GM21737 (cell line): ENCODE data around the gene ADGRL3.
"Not testable (repeated sequence)": the region's sequence is repeated elsewhere in the genome, so short reads cannot be mapped to it uniquely, and the experiment has no call there.

Experiments
- ATAC-seq: cut with Tn5 transposase; IDR thresholded peaks from one replicate; pipeline ENCODE4 v1.9.1; 2021; ENCODE audit warnings: mild to moderate bottlenecking, moderate library complexity; ENCODE audit not compliant: unreplicated experiment

ADGRL3 gene

DNA sequence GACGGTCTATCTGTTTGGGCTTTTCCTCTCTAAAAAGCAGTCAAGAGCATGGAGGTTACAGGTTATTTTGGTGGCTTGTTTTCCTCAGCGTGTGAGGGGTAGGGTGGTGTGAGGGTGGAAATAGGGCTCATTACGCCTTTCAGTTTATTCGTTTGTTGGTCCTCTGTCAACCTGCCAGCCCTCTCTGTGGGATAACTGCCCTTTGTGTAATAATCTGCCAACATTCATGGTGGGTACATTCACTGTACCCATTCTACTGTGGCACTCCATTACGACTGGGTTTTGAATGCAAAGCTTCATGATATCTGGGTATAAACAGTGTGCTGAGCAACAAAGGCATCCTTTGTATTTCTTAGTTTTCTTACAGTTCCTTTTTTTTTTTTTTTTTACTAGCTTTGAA is 136.4 kb downstream of the ADGRL3 start:
- no peak for ATAC-seq

GRCh38 chr4:61336916-61337315 is 136.8 kb downstream of the ADGRL3 start:
- no peak for ATAC-seq

DNA sequence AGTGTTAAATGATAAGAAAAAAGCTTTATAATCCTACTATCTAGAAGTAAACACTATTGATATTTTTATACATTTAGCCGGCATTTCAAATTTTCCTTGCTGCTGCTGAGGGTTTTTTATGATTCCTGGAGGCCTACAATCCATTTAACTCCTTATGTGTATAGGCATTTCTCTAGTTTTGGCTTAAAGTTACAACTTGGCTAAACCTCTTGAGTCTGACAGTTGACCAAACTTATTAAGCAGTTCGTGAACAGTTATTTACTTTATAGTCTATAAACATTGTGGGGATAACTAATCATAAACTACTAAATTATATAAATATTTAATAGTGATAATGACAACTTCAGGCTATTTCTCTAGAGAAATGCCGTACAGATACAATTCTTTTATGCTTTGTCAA is 141.9 kb downstream of the ADGRL3 start:
- ATAC-seq: no peak

DNA sequence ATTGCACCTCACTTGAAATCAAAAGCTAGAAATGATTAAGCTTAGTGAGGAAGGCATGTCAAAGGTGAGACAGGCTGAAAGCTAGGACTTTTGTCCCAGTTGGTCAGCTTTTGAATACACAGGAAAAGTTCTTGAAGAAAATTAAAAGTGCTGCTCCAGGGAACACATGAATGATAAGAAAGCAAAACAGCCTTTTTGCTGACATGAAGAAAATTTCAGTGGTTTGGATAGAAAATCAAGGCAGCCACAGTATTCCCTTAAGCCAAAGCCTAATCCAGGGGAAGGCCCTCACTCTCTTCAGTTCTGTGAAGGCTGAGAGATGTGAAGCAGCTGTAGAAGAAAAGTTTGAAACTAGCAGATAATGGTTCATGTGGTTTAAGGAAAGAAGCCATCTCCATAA is 150.8 kb downstream of the ADGRL3 start:
- ATAC-seq: no peak

DNA sequence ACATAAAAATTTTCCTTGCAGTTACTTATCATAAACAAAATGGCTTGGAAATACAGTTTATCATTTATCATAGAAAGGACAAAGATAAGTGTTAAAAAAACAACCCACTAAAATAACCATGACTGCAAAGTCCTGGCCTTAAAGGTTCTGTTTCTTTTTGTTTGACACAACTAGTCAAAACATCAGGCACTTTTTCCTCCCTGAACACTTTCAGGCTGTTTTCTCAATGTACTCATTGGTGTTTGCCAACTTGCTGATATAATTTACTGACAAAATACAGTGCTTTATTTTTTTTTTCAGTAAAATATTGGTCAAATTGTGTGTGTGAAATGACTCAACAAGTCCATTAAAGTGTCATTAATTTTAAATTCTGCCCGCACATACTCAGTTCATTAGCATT is 156.6 kb downstream of the ADGRL3 start:
- no peak for ATAC-seq

GRCh38 chr4:61359301-61359700 is 159.2 kb downstream of the ADGRL3 start:
- no peak for ATAC-seq

GRCh38 chr4:61372817-61373216 is 172.7 kb downstream of the ADGRL3 start:
- not testable (repeated sequence) for ATAC-seq

DNA sequence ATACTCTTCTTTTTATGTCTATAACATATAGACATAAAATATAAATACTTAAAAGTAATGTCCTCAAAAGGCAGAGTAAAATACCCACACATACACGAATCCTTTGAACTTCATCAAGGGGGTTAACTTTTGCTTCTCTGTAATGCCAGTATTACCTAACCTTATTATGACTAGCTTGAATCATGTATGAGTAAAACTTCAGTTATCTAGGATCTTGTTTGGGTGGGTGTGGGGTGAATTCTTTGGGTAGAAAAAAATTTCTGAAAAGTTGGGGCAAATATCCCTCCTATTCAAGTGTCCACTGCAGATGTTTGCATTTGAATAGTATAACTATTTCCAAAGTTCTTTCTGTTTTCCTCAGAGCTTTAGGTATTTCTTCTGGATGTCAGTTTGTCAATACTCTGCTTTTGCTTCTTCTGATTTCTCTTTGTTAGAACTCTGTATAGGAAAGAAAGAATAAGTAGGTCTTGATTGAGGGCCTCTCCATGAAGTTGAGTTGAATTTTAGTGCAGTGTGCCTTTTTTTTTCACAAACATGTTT is 173.8 kb downstream of the ADGRL3 start:
- no peak for ATAC-seq

GRCh38 chr4:61374447-61374891 is 174.3 kb downstream of the ADGRL3 start:
- ATAC-seq: no peak

GRCh38 chr4:61375301-61375700 is 175.2 kb downstream of the ADGRL3 start:
- ATAC-seq: no peak

DNA sequence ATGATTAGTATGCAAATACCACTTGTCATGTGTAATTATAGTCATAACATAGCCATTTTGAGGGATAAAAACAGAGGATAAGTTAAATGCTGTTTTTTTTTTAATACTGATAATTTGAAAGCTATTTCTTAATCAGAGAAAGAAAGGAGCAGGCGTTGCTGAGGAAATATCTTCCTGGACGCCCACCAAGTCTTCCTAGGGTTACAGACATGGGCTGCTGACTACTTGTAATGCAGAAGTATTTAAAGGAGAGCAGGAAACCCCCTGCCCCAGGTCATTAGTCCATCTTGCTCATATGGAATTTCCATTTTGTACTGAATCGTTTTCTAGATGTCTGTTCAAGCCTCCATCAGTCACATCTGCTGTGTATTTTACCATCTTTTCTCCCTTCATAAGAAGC is 176.2 kb downstream of the ADGRL3 start:
- ATAC-seq: no peak

GRCh38 chr4:61379406-61379805 is 179.3 kb downstream of the ADGRL3 start:
- ATAC-seq: no peak

DNA sequence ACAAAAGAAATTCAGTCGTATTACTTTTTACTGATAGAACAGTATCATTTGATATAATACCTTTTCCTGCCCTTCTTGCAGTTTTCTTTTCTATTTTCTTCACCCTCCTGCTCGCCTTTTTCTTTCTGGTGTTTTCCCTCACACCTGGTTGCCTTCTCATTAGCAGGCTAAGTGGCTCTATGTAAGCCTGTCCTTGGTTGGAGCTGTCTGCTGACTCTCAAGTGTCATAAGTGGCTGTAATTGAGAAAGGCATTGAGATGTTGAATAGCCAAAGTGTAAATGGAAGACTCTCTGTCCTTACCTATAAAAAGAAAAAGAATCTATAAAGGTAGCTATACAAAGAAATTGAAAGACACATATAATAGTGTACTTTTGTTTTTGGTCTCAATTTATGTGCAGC is 180.7 kb downstream of the ADGRL3 start:
- no peak for ATAC-seq

DNA sequence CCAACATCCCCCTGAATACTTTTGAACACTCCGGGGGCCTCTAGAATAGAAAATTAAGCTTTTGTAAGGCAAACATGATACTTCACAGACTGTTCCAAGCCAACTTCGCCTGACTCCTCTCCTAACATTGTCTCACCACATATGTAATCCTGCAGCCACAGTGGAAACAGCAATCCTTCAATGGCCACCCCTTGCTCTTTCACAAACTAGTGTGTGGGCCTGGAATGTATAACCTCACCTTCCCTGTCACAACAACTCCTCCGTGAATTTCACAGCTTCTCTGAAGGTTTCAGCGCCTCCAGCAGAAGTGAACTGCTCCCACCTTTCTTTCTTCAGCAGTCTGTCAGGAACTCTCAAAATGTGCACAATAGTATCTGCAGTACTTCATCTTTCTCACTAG is 185.1 kb downstream of the ADGRL3 start:
- ATAC-seq: no peak

DNA sequence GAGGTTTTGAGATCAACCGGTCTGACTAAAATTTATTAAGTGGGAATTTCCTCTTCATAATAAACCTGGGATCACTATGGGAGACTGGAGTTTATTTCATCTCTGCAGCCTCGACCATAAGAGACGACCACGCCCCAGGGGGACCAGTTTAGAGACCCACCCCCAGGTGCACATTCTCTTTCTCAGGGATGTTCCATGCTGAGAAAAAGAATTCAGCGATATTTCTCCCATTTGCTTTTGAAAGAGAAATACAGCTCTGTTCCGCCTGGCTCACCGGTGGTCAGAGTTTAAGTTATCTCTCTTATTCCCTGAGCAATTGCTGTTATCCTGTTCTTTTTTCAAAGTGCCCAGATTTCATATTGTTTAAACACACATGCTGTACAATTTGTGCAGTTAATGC is 187.2 kb downstream of the ADGRL3 start:
- not testable (repeated sequence) for ATAC-seq

DNA sequence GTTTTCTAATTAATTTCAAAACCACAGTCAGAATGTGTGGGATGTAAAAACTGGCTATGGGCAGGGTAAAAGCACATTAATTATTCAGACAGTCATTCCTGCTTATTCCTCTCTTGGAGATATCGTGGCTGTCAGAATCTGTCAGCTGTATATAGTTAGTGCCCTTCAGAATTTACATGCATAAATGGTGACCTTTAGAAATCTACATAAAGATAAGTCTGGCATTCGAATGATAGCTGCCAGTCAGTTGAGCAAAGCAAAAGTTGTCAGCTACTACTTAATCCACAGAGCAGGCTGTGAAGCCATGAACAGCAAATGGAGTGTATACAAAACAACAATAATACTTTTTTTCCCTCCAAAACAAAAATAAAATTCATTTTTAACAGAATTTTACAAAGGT is 189.5 kb downstream of the ADGRL3 start:
- no peak for ATAC-seq

- ATAC-seq: no peak
Measured at GRCh38 chr4:61395754-61396153, 195.6 kb downstream of the ADGRL3 start.

- ATAC-seq: no peak
Measured at GRCh38 chr4:61397174-61397573, 197.0 kb downstream of the ADGRL3 start.

GRCh38 chr4:61400439-61401038 is 200.4 kb downstream of the ADGRL3 start:
- no peak for ATAC-seq

DNA sequence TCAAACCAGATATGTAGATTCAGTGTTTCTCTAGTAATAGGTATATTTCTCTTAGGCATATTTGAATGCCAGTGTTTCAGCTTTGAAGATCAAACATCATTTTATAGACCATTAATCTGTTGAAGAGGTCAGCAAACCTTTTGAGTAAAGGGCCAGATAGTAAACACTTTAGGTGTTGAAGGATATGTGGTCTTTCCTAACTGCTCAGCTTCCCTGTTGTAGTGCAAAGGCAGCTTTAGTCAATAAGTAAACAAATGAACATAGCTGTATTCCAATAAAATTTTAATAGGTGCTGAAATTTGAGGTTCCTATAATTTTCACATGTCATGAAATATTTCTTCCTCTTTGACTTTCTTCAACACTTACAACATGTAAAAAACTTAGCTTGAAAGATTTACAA is 201.6 kb downstream of the ADGRL3 start:
- no peak for ATAC-seq

- ATAC-seq: no peak
Measured at GRCh38 chr4:61405307-61405706, 205.2 kb downstream of the ADGRL3 start.

GRCh38 chr4:61406677-61407076 is 206.6 kb downstream of the ADGRL3 start:
- no peak for ATAC-seq
